OCI-LY7 (cell line): ENCODE measurements around the gene TMIE. TPM values are rescaled to one million over a fixed set of nuclear protein-coding genes. Genes with fewer than 3 reads are reported as not detected.

Experiments
- BruUV-seq: library from RNA; stranded (reverse); fragments of 400-500 nt; replicated peaks from 2 replicates; lab custom pipeline; 2021; lab: Mats Ljungman, UMichigan
- CTCF ChIA-PET: fragments of 300-600 bp; sonication (Branson Sonifier 250); formaldehyde crosslinking; loops from one replicate; lab custom pipeline; 2022; ENCODE audit warnings: antibody characterized with exemption; ENCODE audit not compliant: unreplicated experiment; lab: Charles Lee
- POLR2A ChIA-PET: fragments of 300-600 bp; sonication (Branson Sonifier 250); formaldehyde crosslinking; loops from one replicate; lab custom pipeline; 2022; ENCODE audit warnings: antibody characterized with exemption; lab: Charles Lee
- DNase-seq: peaks from one replicate; pipeline ENCODE4 v3.0.0-alpha.2; 2015; ENCODE audit warnings: low spot score
- H2AFZ ChIP-seq: fragments of 200-600 bp; sonication (generic), shearing (Covaris generic); 2 replicates; pipeline ENCODE4 v1.6.1; 2014; ENCODE audit warnings: mild to moderate bottlenecking, antibody characterized with exemption, low read length, moderate library complexity
- H3K27ac ChIP-seq: fragments of 200-600 bp; sonication (generic); 2 replicates; pipeline ENCODE4 v1.5.1; 2014; ENCODE audit warnings: mixed run types, low read depth, mild to moderate bottlenecking, moderate library complexity, low read length, inconsistent platforms; ENCODE audit not compliant: poor library complexity, severe bottlenecking
- H3K36me3 ChIP-seq: fragments of 200-600 bp; sonication (generic); 2 replicates; pipeline ENCODE4 v1.6.1; 2014; ENCODE audit warnings: mild to moderate bottlenecking, antibody characterized with exemption, low read length, moderate library complexity, mixed read lengths; ENCODE audit not compliant: insufficient read depth
- H3K4me1 ChIP-seq: fragments of 200-600 bp; sonication (generic); 2 replicates; pipeline ENCODE4 v1.5.1; 2014; ENCODE audit warnings: mild to moderate bottlenecking, low read length; ENCODE audit not compliant: insufficient read depth, poor library complexity, severe bottlenecking
- H3K4me2 ChIP-seq: fragments of 200-600 bp; sonication (generic); 2 replicates; pipeline ENCODE4 v1.6.1; 2014; ENCODE audit warnings: mild to moderate bottlenecking, low read length
- H3K4me3 ChIP-seq: fragments of 200-600 bp; sonication (generic); 2 replicates; pipeline ENCODE4 v1.5.1; 2014; ENCODE audit warnings: mild to moderate bottlenecking, low read depth, low read length; ENCODE audit not compliant: poor library complexity, severe bottlenecking
- H3K79me2 ChIP-seq: fragments of 200-600 bp; sonication (generic); 2 replicates; pipeline ENCODE4 v1.6.1; 2016; ENCODE audit warnings: low read depth, mild to moderate bottlenecking, low read length, moderate library complexity, mixed read lengths; ENCODE audit not compliant: insufficient read depth
- H3K9me2 ChIP-seq: fragments of 200-600 bp; sonication (generic); 2 replicates; pipeline ENCODE4 v1.6.1; 2016; ENCODE audit warnings: mild to moderate bottlenecking, low read length, mixed read lengths; ENCODE audit not compliant: insufficient read depth
- H3K9me3 ChIP-seq: fragments of 200-600 bp; sonication (generic); 2 replicates; pipeline ENCODE4 v1.6.1; 2014; ENCODE audit warnings: mild to moderate bottlenecking, mixed run types, low read length, mixed read lengths
- H4K20me1 ChIP-seq: fragments of 200-600 bp; sonication (generic); 2 replicates; pipeline ENCODE4 v1.6.1; 2014; ENCODE audit warnings: mild to moderate bottlenecking, antibody characterized with exemption, low read length, moderate library complexity, mixed read lengths; ENCODE audit not compliant: insufficient read depth
- EZH2phosphoT487 ChIP-seq: fragments of 200-600 bp; sonication (generic); IDR thresholded peaks from 2 replicates; pipeline ENCODE4 v1.6.1; 2018; ENCODE audit warnings: low read depth, borderline replicate concordance, mild to moderate bottlenecking, mixed run types, antibody characterized with exemption, low read length, moderate library complexity, mixed read lengths
- intact Hi-C: fragments of 100-400 bp; cut with micrococcal nuclease; formaldehyde crosslinking; loops from one replicate; pipeline ENCODE4 v1.10.0; 2022; ENCODE audit not compliant: unreplicated experiment
- total RNA-seq, 2 experiments: library from RNA; depleted of rRNA in 1 of 2; stranded (reverse); fragments of >200 nt in 1 of 2; shearing (Covaris generic) in 1 of 2; gene quantifications; 2 replicates each; pipeline ENCODE4 v1.2.3, GENCODE V29; 2014 to 2022
- TF ChIP-seq, protein P1 (sequence below): fragments of 200-600 bp; sonication (generic); conservative IDR thresholded peaks from 2 replicates; pipeline ENCODE4 v1.5.1; 2014; ENCODE audit warnings: mild to moderate bottlenecking, antibody characterized with exemption, low read length, moderate library complexity, mixed read lengths

The TMIE gene
- total RNA-seq, 2 experiments from 2014 or later = not detected

DNA sequence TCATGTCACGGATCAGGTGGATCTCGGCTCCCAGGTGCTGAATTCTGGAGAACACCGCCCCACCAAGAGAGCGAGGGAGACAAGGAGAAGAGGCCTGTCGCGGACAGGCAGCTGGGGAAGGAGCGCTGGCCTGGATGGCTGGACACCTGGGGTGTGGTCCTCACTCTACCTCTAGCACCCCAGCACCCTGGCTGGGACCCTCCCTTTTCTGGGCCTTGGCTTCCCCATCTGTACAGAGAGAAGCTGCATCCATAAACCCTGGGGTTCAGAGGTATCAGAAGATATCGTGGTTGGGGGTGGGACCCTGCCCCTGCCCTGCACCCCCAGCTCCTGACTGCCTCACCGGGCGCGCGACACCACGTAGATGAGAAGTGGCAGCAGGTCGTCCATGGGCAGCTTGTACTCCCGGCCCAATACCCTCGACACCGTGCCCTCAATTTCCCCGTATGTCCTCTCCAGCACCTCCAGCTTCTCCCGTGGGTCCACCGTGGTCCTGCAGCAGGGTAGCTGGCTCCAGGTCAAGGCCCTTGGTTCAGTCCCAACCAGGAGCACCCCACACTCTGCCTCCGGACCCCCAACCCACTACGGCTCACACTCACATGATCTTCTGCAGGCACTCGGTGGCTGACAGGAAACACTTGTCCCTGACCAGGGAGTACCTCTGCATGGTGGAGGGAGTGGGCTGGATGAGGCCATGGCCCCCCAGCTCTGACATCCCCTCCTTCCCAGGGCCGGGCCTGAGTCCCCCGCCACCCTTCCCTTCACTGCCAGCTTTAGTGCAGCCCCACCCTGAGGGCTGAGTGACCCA, 29.4 kb upstream of the TMIE start:
- no peaks in the 10 kb centered on the region for H3K4me1 ChIP-seq
- intact Hi-C loops = no loop called here
- no peak overlapping the region for H2AFZ ChIP-seq
- no peaks in the 10 kb centered on the region for H3K9me2 ChIP-seq
- TF ChIP-seq EZH2phosphoT487 = no peak
- TF ChIP-seq, protein P1, sequence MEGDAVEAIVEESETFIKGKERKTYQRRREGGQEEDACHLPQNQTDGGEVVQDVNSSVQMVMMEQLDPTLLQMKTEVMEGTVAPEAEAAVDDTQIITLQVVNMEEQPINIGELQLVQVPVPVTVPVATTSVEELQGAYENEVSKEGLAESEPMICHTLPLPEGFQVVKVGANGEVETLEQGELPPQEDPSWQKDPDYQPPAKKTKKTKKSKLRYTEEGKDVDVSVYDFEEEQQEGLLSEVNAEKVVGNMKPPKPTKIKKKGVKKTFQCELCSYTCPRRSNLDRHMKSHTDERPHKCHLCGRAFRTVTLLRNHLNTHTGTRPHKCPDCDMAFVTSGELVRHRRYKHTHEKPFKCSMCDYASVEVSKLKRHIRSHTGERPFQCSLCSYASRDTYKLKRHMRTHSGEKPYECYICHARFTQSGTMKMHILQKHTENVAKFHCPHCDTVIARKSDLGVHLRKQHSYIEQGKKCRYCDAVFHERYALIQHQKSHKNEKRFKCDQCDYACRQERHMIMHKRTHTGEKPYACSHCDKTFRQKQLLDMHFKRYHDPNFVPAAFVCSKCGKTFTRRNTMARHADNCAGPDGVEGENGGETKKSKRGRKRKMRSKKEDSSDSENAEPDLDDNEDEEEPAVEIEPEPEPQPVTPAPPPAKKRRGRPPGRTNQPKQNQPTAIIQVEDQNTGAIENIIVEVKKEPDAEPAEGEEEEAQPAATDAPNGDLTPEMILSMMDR = no peak
- no peak for DNase-seq
- H3K4me2 ChIP-seq = no peak overlapping the region
- no peak overlapping the region for H3K4me3 ChIP-seq
- no peak overlapping the region for H3K27ac ChIP-seq
- H4K20me1 ChIP-seq = no peaks in the 10 kb centered on the region
- H3K79me2 ChIP-seq = no peaks in the 10 kb centered on the region
- CTCF ChIA-PET = no interaction called here
- POLR2A ChIA-PET = no interaction called here
- BruUV-seq = no TSS peak
- no peaks in the 10 kb centered on the region for H3K36me3 ChIP-seq
- H3K9me3 ChIP-seq = no peaks in the 10 kb centered on the region

DNA sequence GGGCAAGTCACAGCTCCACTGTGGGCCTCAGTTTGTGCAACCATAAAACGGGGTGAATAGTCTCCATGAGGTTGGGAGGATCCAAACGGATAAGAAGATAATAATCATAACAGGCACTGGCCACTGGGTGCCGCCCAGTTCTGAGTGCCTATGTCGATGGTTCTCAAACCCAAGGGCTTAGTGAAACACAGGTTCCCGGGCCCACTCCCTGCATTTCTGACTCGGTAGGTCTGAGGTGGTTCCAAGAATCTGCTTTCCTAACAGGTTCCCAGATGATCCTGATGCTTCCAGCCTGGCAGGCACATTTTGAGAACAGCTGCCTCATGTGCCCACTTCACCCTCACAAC, 28.9 kb upstream of the TMIE start:
- intact Hi-C loops = no loop called here
- no peaks in the 10 kb centered on the region for H3K36me3 ChIP-seq
- TF ChIP-seq EZH2phosphoT487 = no peak
- TF ChIP-seq, protein P1 = no peak
- no peaks in the 10 kb centered on the region for H3K79me2 ChIP-seq
- H3K9me3 ChIP-seq = no peaks in the 10 kb centered on the region
- ChIA-PET CTCF (no interaction called here), POLR2A (no interaction called here)
- no peak overlapping the region for H3K4me3 ChIP-seq
- BruUV-seq = no TSS peak
- no peaks in the 10 kb centered on the region for H3K9me2 ChIP-seq
- H2AFZ ChIP-seq = no peak overlapping the region
- no peaks in the 10 kb centered on the region for H3K4me1 ChIP-seq
- H3K4me2 ChIP-seq = no peak overlapping the region
- no peak overlapping the region for H3K27ac ChIP-seq
- no peaks in the 10 kb centered on the region for H4K20me1 ChIP-seq
- no peak for DNase-seq
